ENCODE data around the gene TSPAN14.
A peak's percentile ranks its signal among the peaks of the same experiment; 100 is the strongest.

Gene TSPAN14

GRCh38 chr10:80425901-80426300 lies 28.2 kb upstream of the TSPAN14 start:
- DNase-seq, result no peak

GRCh38 chr10:80427541-80427940 lies 26.6 kb upstream of the TSPAN14 start:
- no peak for DNase-seq

- no peak for DNase-seq
Measured at GRCh38 chr10:80429521-80429973, 24.6 kb upstream of the TSPAN14 start.

GRCh38 chr10:80433134-80433533 lies 21.0 kb upstream of the TSPAN14 start:
- DNase-seq, result no peak

GRCh38 chr10:80436446-80437098 lies 17.5 kb upstream of the TSPAN14 start:
- no peak for DNase-seq

GRCh38 chr10:80437227-80437626 lies 16.9 kb upstream of the TSPAN14 start:
- no peak for DNase-seq

GRCh38 chr10:80441831-80442230 lies 12.3 kb upstream of the TSPAN14 start:
- DNase-seq, result no peak

- no peak for DNase-seq
Measured at GRCh38 chr10:80442879-80443278, 11.2 kb upstream of the TSPAN14 start.

GRCh38 chr10:80443531-80443974 lies 10.6 kb upstream of the TSPAN14 start:
- no peak for DNase-seq

GRCh38 chr10:80444124-80444523 lies 10.0 kb upstream of the TSPAN14 start:
- DNase-seq, result no peak

GRCh38 chr10:80444646-80445319 lies 9.3 kb upstream of the TSPAN14 start:
- DNase-seq, result peak; percentile 57

GRCh38 chr10:80447436-80448190 lies 6.5 kb upstream of the TSPAN14 start:
- no peak for DNase-seq

- no peak for DNase-seq
Measured at GRCh38 chr10:80448209-80448942, 5.7 kb upstream of the TSPAN14 start.

- DNase-seq, result no peak
Measured at GRCh38 chr10:80449520-80449919, 4.6 kb upstream of the TSPAN14 start.

GRCh38 chr10:80451132-80451531 lies 3.0 kb upstream of the TSPAN14 start:
- DNase-seq, result no peak

- no peak for DNase-seq
Measured at GRCh38 chr10:80452069-80452468, 2.0 kb upstream of the TSPAN14 start.

GRCh38 chr10:80452640-80453039 lies 1.5 kb upstream of the TSPAN14 start:
- DNase-seq, result no peak

- no peak for DNase-seq
Measured at GRCh38 chr10:80453056-80453841, 861 bp upstream of the TSPAN14 start.

- peak; percentile 65 for DNase-seq
Measured at GRCh38 chr10:80454513-80455460, 677 bp downstream of the TSPAN14 start.

- no peak for DNase-seq
Measured at GRCh38 chr10:80455461-80456349, 1.6 kb downstream of the TSPAN14 start.

Data from NCI-H146 (cell line).